NCI-H1436 (cell line): Measurements from ENCODE around the gene UTP4.

Experiments used
- DNase-seq: peaks from one replicate; lab custom pipeline; 2025; lab: John Stamatoyannopoulos, UW

UTP4 gene

GRCh38 chr16:69176033-69176800, 43.8 kb downstream of the UTP4 start:
- no peak for DNase-seq

- no peak for DNase-seq
Observed at GRCh38 chr16:69179328-69180010, 47.0 kb downstream of the UTP4 start.

- no peak for DNase-seq
Observed at GRCh38 chr16:69180011-69180338, 47.5 kb downstream of the UTP4 start.

GRCh38 chr16:69182730-69183416, 50.4 kb downstream of the UTP4 start:
- peak; percentile 13 for DNase-seq

GRCh38 chr16:69186642-69187445, 54.4 kb downstream of the UTP4 start, which contains the start of gene SNTB2:
SNTB2 (plus strand) TSS chr16:69187164; CDS start chr16:69187167, 3 bp downstream.
- peak; percentile 84 for DNase-seq

GRCh38 chr16:69187446-69188235, 55.2 kb downstream of the UTP4 start:
- DNase-seq = peak; percentile 3

- DNase-seq = no peak
Observed at GRCh38 chr16:69188236-69188549, 55.7 kb downstream of the UTP4 start.

GRCh38 chr16:69188716-69189115, 56.3 kb downstream of the UTP4 start:
- DNase-seq = no peak

- no peak for DNase-seq
Observed at GRCh38 chr16:69190046-69190588, 57.7 kb downstream of the UTP4 start.

- no peak for DNase-seq
Observed at GRCh38 chr16:69190598-69190997, 58.1 kb downstream of the UTP4 start.

GRCh38 chr16:69191136-69191535, 58.7 kb downstream of the UTP4 start:
- DNase-seq = no peak

GRCh38 chr16:69193855-69194254, 61.4 kb downstream of the UTP4 start:
- no peak for DNase-seq

- DNase-seq = no peak
Observed at GRCh38 chr16:69194488-69194887, 62.0 kb downstream of the UTP4 start.

GRCh38 chr16:69195369-69196029, 63.0 kb downstream of the UTP4 start:
- peak; percentile 14 for DNase-seq

GRCh38 chr16:69197573-69197972, 65.1 kb downstream of the UTP4 start:
- no peak for DNase-seq

GRCh38 chr16:69199382-69199781, 66.9 kb downstream of the UTP4 start:
- DNase-seq = no peak

GRCh38 chr16:69201291-69201690, 68.8 kb downstream of the UTP4 start:
- no peak for DNase-seq

GRCh38 chr16:69201787-69202186, 69.3 kb downstream of the UTP4 start:
- DNase-seq = no peak

GRCh38 chr16:69204172-69204571, 71.7 kb downstream of the UTP4 start:
- DNase-seq = no peak

- DNase-seq = no peak
Observed at GRCh38 chr16:69209735-69210134, 77.3 kb downstream of the UTP4 start.

- no peak for DNase-seq
Observed at GRCh38 chr16:69217433-69217832, 85.0 kb downstream of the UTP4 start.
